GM13976 (cell line): Measurements from ENCODE around the gene CNPY3.
A peak's percentile ranks its signal among the peaks of the same experiment; 100 is the strongest.

Source experiments
- DNase-seq: peaks from one replicate; pipeline ENCODE4 v3.0.0; 2012; ENCODE audit warnings: low spot score
- CTCF ChIP-seq: IDR thresholded peaks from 2 replicates; pipeline ENCODE4 v1.5.1; 2012; ENCODE audit warnings: borderline replicate concordance, mild to moderate bottlenecking; ENCODE audit not compliant: insufficient read depth; ENCODE audit errors: extremely low read depth, missing control alignments, control extremely low read depth
- in situ Hi-C: fragments of 300-500 bp; cut with MboI; formaldehyde crosslinking; loops from one replicate; pipeline ENCODE4 v1.12.0; 2022; ENCODE audit warnings: low sequenced_read_pairs, mixed read lengths, inconsistent platforms; ENCODE audit not compliant: unreplicated experiment

Gene CNPY3

GRCh38 chr6:42963855-42964605, 34.8 kb downstream of the CNPY3 start:
- TF ChIP-seq CTCF = peak; percentile 22
- peak; percentile 60 for DNase-seq
- in situ Hi-C loops = no loop called here

GRCh38 chr6:42966571-42966970, 37.3 kb downstream of the CNPY3 start:
- no peak for TF ChIP-seq CTCF
- in situ Hi-C loops = no loop called here

GRCh38 chr6:42967228-42967627, 37.9 kb downstream of the CNPY3 start:
- in situ Hi-C loops = no loop called here
- no peak for TF ChIP-seq CTCF
- no peak for DNase-seq

More at GRCh38 chr6:42966571-42966970, 37.3 kb downstream of the CNPY3 start:
- DNase-seq = no peak

- TF ChIP-seq CTCF = no peak
- in situ Hi-C loops = no loop called here
- no peak for DNase-seq
Measured at GRCh38 chr6:42968126-42968701, 38.9 kb downstream of the CNPY3 start.

- in situ Hi-C loops = no loop called here
- no peak for TF ChIP-seq CTCF
- DNase-seq = no peak
Measured at GRCh38 chr6:42968783-42969182, 39.5 kb downstream of the CNPY3 start.

GRCh38 chr6:42969431-42969830, 40.2 kb downstream of the CNPY3 start:
- DNase-seq = no peak
- in situ Hi-C loops = no loop called here
- no peak for TF ChIP-seq CTCF
